IPS-NIHi7 (cell line): Measurements from ENCODE around the gene ITGB3BP.
A peak's percentile ranks its signal among the peaks of the same experiment; 100 is the strongest.
"Not testable (repeated sequence)": the region's sequence is repeated elsewhere in the genome, so short reads cannot be mapped to it uniquely, and the experiment has no call there.

Source experiments
- DNase-seq: peaks from one replicate; pipeline ENCODE4 v3.0.0; 2012; ENCODE audit warnings: mixed read lengths; ENCODE audit errors: extremely low spot score

Gene ITGB3BP, protein sequence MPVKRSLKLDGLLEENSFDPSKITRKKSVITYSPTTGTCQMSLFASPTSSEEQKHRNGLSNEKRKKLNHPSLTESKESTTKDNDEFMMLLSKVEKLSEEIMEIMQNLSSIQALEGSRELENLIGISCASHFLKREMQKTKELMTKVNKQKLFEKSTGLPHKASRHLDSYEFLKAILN

DNA sequence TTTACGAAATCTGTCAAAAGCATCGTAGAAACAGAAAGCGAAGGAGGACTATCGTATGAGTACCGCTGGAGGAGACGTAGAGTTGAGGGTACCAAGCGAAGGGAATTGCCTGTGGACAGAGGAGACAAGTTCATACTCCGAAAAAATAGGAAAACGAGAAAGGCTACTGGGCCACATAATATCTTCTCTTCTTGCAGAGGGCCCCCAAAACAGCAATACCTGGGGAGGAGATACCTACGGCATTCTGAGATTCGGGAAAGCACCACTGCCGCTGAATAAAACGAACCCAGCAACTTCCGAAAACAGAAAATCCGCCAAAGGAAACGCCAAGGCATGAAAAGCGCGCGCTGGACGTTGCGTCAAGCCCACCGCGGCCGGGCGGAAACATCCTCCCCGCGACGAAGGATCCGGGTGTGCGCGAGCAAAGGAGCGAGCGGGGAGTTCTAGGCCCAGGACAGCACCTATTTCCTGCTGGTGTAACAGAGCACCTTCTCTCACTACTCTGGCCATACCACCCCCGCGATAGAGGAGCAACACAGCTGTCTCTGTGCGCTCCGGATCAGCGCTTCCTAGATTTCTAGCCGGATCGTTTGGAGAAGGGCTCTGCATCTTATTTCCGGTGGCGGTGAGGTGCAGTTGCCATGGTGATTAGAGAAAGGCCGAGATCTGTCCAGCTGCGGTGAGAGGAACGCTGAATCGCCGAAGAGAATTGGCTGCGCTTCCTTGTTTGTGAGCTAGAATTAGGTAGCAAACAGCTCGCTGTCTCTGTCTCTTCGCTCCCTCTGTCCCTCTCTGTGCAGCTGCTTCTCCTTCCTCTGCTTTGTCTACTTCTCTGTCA is at the start of gene ITGB3BP, which contains the start of gene EFCAB7:
Gene ITGB3BP, minus strand, starts transcription at position 335 of the 838 bp plus-strand sequence. Its CDS starts 92 bp downstream, at position 243.
Gene EFCAB7, plus strand, starts transcription at position 635 of the 838 bp plus-strand sequence. CDS start 2,048 bp downstream, outside the sequence.
- peak; percentile 89 for DNase-seq

DNA sequence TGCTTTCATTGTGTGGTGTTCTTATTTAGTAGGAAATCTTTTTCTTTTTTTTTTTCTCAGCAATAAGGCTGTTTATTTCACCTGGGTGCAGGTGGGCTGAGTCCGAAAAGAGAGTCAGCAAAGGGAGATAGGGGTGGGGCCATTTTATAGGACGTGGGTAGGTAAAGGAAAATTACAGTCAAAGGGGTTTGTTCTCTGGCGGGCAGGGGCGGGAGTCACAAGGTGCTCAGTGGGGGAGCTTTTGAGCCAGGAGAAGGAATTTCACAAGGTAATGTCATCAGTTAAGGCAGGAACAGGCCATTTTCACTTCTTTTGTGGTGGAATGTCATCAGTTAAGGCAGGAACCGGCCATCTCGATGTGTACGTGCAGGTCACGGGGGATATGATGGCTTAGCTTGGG is 49.7 kb upstream of the ITGB3BP start:
- DNase-seq, result not testable (repeated sequence)

DNA sequence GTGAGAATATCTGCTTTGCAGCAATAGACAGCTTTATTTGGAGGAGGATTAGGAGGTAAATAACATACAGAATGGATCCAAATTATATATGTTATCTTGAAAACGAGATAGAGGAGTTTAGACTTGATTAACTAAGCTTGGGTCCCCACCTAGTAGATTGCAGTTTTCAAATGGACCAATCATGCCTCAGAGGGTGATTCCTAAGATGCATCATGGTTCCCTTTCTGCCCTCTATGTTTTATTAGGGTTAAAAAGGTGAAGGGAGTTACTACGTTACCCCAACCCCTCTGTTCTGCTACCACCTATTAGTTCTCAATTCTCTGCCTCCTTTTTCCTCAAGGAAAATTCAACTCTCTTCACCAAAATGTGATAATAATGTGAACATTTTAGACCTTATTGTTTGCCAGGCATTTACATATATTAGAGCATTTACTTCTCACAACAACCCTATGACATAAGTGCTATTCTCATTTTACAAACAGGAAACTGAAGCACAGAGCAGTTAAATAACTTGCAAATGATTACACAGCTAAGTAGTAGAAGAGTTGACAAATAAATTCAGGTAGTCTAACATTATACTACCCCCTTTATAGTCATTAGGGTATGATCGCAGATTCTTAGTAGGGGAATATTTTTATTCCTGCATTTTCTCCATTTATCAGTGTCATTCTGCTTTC is 46.8 kb upstream of the ITGB3BP start:
- DNase-seq, result no peak

DNA sequence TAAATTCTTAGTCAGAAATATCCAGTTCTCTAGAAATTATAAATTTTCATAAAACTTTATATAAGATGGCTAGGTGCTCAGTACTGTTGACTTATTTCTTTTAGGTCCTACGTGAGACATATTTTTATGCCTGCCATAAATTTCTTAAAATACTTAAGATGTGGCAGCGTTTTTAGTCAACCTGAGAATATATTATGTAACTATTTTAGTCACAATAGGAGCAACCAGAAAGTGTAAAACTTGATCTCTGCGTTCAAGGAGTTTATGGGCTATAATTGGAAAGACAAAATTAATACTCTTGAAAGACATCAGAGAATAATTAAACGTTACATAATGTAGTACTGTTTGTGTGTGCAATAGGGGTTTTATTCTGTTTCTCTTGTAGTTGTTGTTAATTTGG is 46.0 kb upstream of the ITGB3BP start:
- DNase-seq, result no peak

DNA sequence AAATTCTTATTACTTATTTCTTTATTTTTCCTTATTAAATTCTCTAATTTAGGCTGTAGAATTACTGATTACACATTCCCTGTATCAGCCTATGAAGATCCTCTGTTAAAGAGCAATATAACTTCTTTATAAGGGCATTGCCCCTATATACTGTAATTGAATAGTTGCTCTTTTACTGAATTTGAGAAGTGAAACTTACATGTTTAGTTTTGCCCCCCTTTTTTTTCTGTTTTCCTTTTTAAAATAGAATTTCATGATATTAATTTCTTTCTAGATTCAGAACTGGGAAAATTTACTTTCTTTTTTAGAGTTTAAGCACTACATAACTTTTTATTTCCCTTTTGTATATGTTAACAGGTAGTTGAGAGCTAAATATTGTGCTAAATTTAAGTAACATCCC is 40.7 kb upstream of the ITGB3BP start:
- no peak for DNase-seq

DNA sequence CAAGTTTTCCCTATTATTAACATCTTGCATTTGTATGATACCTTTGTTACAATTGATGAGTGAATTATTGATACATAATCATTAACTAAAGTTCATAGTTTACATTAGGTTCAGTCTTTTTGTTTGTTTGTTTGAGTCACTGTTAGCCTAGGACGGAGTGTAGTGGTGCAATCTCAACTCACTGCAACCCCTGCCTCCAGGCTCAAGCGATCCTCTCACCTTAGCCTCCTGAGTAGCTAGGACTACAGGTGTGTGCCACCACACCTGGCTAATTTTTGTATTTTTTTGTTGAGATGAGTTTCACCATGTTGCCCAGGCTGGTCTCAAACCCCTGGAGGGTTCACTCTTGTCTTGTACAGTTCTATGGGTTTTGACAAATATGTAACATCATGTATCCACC is 36.3 kb upstream of the ITGB3BP start:
- DNase-seq, result no peak

DNA sequence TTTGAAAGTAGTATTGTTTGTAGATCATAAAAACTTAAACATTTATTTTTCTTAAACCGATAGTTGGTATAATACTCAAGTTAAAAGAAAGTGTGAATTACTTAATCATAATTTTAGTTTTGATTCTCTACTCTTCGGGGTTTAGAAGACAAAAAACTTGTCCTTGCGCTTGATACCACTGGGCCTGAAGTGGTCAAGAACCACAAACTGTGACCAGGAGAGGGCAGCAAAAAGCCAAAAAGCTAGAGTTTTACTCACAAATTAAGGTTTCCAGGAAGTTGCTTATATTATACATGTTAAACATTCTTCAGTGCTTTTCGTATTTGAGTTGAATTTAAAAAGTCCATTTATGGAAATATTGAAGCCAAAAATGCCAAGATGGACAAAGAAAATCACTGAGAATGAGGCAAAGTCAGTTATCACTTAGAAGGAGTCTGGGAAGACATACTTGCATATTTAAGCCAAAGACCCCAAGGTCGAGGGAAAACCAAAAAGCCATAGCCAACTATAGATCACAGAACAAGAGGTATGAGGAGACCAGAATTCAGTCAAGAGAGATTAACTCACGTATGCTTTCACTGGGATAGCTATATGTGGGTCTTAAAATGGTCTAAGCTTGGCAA is 34.5 kb upstream of the ITGB3BP start:
- DNase-seq, result peak; percentile 35

DNA sequence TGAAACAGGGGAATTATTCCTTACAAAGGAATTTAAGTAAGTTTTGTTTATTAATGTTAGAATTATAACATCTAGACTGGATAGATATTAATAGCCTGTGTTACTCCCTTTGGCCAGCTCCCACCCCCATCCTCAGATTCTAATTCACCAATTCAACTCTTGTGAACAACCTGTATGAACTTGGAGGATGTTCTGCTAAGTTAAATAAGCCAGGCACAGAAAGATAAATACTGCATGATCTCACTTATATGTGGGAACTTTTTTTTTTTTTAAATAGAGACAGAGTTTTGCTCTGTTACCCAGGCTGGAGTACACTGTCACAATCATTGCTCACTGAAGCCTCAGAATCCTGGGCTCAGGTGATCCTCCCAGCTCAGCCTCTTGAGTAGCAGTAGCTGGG is 32.5 kb upstream of the ITGB3BP start:
- DNase-seq, result no peak

DNA sequence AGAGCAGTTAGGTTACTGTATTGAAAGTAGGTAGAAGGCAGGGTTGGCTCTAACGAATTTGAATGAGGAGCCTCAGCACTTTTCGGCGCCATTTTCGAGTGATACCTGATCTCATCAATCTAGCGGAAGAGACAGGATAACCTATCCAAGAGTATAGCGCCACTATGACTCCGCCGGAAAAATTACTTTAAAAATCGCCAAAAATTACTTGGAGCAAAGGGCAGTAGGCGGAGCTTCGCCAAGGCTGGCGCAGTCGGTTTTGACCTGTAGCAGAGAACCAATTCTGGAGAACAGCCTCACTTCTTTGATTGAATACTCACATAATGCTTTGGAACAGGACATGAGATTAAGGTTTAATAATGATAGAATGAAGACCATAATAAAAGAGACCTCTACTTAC is 25.9 kb upstream of the ITGB3BP start:
- DNase-seq, result no peak

DNA sequence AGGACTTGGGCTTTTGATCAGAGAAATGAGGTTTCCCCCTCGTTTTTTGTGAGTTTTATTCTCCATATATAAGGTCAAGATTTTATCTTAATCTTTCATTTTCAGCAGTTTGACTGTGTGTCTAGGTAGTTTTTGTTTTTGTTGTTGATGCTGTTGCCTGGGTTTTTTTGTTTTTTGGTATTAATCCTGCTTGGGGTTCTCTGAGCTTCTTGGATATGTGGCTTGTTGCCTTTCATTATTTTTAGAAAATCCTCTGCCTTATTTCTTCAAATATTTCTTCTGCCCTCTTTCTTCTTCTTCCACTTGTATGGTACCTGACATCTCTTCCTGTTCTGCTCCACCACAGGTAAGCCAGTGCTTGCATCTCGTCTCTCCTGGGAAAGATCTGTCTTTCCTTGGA is 25.3 kb upstream of the ITGB3BP start:
- DNase-seq, result no peak

DNA sequence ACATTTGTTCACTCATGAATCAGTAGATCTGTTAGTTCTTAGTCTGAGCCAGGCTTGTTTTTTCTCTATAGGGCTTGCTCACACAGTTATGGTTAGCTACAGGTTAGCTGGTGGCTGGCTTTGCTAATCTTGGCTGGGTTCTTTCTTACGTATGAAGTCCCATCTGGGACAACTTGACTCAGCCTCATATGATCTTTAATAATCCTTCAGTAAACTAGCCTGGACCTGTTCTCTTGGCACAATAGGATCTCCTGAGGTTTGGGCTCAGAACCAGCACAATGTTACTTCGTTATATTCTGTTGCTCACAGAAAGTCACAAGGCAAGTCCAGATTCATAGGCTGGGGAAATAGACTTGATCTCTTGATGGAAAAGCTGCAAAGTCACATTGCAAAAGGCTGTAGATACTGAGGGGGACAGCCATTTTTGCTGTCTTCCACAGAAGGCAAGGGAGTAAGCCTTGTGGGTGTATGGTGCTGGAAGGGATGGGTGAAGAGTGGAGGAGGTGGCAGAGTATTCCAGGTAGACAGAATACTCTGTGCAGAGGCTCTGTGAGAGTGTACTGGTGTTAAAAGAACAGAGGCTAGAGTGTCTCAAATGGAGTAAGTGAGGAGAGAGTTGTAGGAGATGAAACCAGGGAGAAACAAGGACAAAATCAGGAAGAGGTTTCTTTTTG is 24.7 kb upstream of the ITGB3BP start:
- DNase-seq, result no peak

DNA sequence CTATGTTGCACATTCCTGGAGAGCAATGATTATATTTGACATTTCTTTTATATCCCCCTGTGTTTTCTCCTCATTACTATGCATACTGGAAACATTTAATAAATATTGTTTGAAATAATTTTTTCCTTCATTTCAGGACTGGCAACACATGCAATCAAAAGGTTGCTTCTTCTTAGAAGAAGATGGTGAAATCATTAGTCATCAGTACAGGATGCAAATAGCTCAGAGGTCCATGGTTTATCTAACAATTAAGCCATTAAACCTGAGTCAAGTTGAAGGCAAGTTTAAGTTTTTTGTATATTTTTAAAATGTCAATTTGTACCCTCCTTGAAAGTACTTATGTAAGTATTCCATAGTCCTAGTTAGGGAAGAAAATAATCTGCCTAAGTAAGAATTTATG is 22.8 kb upstream of the ITGB3BP start:
- DNase-seq, result no peak

DNA sequence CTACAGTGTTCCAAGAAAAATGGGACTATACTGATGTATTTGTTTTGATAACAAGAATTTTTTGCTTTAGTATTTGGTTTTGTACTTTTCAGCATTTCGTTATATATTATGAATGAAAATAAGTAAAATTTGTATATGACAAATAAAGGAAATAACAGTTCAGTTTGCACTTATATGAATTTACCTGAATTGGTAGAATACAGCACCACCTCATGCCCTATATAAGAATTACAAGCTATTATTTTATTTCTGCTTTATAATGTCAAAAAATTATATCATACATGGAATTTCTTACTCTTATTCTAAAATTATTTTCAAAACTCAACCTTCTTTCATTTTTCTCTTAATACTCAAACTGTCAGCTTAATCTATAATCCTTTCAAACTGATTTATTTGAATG is 14.9 kb upstream of the ITGB3BP start:
- no peak for DNase-seq

DNA sequence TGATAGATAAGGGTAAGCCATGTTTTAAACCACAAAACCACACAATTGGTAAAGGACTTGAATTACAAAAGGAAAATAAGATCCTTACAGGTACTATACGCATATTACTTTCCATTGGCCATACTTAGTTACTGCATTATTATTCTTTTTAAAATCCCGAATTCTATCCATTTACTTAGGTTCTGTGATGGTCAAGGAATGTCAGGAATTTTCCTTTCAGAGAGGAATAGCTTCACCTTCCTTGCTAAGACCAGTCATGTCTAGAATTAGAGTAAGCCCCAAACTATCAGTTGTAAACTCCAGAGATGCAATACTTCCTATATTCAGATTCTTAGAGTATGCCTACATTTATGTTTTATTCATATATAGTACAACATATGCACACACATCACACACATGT is 14.0 kb upstream of the ITGB3BP start:
- no peak for DNase-seq

DNA sequence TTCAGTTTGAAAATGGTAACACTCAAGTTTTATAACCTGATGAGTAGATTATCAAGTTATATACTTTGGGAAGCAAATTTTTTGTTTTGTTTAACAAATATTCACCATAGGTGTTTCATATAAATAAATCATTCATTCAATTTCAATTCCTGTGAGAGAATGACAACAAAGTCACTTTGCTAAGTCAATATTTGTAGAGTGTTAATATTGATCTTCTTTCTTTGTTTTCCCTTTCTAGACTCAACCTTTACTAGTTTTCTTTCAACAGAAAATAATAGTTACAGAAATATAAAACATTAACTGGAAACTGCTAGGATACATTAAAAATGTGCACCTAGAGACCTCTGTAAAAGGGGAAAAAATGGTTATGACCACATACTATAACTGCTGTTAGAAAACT is 11.4 kb upstream of the ITGB3BP start:
- DNase-seq, result no peak

DNA sequence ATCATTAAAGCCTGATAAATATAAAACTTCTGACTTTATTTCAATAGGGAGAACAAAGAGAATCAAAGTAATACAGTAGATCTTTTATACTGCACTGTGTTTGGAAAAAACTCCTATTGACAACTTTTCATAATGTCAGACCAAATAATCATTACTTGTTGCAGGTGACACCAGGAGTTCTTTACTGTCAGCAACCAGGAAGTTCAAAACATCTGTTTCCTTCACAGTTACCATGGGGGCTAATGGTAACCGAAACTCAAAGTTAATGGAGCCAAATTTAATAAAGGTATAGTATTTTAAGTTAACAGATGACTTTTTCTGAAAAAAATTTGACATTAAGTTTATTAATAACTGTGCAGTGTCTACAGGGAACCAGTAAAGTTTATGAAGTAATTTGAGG is 10.9 kb upstream of the ITGB3BP start:
- no peak for DNase-seq

DNA sequence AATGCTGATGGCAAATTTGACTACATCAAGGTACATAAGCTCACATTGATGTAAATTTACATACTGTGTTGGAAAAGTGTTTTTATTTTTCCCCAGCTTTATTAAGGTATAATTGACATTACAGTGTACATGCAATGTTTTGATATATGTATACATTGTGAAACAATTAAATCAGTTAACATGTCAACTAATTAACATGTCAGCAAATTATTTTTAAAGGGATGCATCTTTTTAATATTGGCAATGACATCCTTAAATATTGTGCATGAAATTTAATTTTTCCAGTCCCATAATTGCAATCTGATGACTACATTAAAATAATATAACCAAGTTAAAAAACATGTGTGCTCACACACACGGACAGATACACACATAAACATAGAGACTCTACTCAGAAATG is 9.7 kb upstream of the ITGB3BP start:
- no peak for DNase-seq

DNA sequence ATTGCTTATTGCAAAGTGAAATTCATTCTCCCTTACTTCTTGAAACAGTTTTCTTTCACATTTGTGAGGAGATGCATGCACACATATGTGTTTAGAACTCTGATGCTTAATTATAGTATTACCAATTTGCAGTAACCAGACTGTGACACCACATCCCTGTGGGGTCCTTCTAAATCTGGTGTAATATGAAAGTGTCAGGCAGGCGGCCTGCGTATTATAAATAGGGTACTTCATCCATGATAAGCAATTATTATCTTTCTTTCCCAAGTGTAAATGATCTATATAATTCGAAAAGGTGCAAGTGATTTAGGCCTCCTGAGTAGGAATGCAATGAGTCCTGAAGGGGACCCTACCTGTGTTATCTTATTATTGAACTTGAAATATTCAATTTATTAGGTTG is 1.2 kb upstream of the ITGB3BP start:
- no peak for DNase-seq

DNA sequence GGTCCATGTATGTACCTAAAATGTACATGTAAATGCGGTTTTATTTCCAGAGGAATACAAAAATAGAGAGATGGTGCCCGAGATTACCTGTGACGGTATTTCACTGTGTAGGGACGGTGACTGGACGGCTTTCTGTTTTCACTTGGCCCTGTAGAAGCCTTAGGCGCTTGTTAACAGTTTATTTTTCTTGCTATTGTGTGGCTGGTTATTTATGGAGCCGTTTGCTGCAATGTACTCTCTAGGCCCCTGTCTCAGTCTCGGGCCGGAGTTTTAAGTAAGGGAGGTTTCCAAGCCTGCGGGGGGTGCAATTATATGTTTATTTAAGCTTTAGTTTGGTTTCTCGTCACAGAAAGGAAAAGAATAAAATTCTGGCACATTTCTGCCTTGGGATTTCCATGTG is 713 bp upstream of the ITGB3BP start:
- peak; percentile 12 for DNase-seq

DNA sequence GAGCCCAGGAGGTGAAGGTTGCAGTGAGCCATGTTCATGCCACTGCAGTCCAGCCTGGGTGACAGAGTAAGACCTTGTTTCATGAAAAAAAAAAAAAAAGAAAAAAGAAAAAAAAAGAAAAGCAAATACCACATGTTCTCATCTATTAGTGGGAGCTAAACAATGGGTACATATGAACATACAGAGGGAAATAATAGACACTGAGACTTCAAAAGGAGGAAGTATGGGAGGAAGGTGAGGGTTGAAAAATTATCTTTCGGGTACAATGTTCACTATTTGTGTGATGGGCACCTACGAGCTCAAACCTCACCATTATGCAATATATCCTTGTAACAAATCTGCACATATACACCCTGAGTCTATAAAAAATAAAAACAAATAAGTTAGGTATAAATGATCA is 6.4 kb downstream of the ITGB3BP start:
- DNase-seq, result no peak

DNA sequence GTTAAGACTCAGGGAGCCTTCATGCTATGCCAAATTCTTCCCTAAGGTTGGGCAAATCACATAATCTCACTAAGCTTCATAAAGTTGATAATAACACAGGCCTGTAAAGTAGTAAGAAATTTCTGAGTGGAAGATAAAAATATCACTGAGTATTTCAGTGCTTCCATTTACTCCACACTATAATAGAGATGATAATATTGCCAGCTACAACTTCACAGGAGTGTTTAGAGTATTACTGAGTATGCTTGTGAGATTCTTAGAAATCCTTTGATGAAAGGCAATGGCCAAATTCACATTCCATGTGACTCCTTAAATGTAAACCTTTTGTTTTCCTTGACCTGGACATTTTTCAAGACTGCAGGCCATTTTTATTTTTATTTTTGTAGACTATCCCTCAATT is 10.4 kb downstream of the ITGB3BP start:
- no peak for DNase-seq

DNA sequence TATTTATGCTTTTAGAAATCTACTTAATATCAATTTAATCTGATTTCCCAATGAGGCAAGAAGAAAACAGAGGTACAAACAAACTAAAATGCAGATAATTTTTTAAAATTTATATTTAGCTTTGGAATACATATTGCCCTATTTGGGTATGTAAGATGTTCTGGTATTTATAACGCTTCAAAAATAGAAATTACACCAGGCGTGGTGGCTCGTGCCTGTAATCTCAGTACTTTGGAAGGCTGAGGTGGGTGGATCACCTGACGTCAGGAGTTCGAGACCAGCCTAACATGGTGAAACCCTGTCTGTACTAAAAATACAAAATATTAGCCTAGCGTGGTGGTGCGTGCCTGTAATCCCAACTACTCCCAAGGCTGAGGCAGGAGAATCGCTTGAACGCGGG is 13.3 kb downstream of the ITGB3BP start:
- no peak for DNase-seq
